C4-2B (cell line): ENCODE data around the gene EEIG1.

Source experiments
- H3K27ac ChIP-seq: fragments of 450-650 bp; 2 replicates; pipeline ENCODE4 v1.5.1; 2017
- ZFX ChIP-seq: fragments of 450-650 bp; IDR thresholded peaks from 2 replicates; pipeline ENCODE4 v1.6.1; 2017
- TF ChIP-seq, protein P1 (sequence below): fragments of 450-650 bp; conservative IDR thresholded peaks from 2 replicates; pipeline ENCODE4 v1.5.1; 2017; ENCODE audit warnings: mild to moderate bottlenecking

The EEIG1 gene

DNA sequence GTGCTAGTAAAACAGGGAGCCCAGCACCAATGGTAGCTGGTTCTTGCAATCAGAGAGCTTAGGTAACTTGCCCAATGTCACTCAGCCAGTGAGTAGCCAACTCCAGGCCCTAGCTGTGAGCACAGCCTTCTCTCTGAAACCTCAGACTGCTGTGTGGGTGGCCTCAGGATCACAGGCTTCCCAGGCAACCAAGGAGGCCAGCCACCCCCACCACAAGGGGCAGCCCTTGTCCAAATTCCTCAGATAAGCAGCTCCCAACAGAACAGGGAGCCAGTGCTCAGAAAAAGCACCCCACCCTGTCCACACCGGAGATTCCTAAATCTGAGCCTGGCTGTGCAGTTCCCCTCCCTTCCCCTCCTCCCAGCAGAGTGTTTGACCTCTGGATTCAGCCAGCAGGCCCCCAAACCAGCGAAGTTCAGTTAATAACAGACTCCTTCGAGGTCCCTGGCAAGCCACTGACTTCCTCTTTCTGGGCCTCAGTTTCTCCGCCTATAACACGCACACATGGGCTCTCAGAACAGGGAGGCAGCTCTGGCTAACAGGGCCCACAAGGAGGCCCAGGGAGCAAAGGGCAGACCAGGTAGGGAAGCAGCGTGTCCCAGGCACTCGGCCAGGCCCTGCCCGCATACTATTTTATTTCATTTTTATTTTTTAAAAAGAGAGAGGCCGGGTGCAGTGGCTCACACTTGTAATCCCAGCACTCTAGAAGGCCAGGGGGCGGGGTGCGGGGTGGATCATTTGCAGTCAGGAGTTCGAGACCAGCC is 2.7 kb downstream of the EEIG1 start:
- peak overlapping the region; percentile 80 for H3K27ac ChIP-seq
- TF ChIP-seq ZFX, result no peak
- TF ChIP-seq, protein P1, sequence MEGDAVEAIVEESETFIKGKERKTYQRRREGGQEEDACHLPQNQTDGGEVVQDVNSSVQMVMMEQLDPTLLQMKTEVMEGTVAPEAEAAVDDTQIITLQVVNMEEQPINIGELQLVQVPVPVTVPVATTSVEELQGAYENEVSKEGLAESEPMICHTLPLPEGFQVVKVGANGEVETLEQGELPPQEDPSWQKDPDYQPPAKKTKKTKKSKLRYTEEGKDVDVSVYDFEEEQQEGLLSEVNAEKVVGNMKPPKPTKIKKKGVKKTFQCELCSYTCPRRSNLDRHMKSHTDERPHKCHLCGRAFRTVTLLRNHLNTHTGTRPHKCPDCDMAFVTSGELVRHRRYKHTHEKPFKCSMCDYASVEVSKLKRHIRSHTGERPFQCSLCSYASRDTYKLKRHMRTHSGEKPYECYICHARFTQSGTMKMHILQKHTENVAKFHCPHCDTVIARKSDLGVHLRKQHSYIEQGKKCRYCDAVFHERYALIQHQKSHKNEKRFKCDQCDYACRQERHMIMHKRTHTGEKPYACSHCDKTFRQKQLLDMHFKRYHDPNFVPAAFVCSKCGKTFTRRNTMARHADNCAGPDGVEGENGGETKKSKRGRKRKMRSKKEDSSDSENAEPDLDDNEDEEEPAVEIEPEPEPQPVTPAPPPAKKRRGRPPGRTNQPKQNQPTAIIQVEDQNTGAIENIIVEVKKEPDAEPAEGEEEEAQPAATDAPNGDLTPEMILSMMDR, result no peak

DNA sequence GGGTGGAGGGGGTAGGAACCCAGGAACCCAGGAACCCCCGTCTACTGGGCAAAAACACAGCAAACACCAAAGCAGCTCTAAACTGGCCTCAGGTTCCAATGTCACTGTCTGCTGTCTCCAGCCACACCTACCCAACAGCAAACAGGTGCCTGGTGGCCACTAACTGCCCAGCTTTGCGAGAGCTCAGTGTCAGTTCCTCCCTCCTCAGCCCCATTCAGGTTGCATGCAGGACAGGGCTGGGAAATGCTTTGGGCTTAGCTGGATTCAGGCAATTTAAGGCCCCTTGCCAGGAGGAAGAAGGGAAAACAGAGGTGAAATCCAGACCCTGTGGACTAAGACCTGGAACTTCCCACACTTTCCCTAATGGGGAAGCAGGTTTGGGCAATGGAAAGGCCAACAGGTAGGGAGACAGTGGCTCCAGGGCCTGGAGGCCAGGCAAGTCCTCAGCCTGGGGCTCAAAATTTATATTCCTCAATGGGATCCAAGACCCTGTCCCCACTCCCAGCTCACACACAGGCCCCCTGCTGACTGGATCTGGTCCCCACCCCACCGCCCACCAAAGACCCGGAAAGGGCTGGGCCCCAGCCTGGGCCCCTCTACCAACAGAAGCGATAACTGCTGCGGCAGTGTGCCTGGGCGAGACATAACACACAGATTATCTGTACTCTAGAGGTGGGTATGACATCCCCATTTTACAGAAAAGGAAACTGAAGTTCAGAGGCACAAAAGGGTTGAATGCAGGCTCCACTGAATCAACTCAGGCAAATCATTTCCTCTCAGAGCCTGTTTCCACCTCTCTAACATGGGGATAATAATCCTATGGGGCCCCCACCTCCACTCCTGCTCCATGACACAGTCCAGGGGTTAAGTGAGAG is 3.5 kb downstream of the EEIG1 start:
- TF ChIP-seq ZFX, result no peak
- TF ChIP-seq, protein P1, result no peak
- H3K27ac ChIP-seq, result peak overlapping the region; percentile 80

DNA sequence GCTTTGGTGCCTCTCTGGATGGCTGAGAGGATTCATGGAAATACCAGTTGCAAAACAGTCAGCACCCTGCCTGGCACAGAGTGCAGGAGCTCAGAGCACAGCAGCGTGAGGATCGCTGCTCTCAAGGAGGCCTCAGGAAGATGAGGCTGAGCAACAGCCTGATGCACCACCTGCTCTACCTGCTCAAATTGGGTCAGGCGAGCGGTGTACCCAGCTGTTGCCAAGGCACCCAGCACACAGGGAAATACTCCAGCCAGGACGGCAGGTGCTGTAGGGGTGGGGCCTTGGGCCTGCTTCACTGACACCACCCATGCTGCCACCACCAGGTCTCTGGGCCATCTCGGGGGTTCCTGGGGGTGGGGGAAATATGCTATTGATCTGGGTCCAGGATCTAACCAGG is 4.3 kb downstream of the EEIG1 start:
- TF ChIP-seq, protein P1, result no peak
- TF ChIP-seq ZFX, result no peak
- peak overlapping the region; percentile 80 for H3K27ac ChIP-seq

DNA sequence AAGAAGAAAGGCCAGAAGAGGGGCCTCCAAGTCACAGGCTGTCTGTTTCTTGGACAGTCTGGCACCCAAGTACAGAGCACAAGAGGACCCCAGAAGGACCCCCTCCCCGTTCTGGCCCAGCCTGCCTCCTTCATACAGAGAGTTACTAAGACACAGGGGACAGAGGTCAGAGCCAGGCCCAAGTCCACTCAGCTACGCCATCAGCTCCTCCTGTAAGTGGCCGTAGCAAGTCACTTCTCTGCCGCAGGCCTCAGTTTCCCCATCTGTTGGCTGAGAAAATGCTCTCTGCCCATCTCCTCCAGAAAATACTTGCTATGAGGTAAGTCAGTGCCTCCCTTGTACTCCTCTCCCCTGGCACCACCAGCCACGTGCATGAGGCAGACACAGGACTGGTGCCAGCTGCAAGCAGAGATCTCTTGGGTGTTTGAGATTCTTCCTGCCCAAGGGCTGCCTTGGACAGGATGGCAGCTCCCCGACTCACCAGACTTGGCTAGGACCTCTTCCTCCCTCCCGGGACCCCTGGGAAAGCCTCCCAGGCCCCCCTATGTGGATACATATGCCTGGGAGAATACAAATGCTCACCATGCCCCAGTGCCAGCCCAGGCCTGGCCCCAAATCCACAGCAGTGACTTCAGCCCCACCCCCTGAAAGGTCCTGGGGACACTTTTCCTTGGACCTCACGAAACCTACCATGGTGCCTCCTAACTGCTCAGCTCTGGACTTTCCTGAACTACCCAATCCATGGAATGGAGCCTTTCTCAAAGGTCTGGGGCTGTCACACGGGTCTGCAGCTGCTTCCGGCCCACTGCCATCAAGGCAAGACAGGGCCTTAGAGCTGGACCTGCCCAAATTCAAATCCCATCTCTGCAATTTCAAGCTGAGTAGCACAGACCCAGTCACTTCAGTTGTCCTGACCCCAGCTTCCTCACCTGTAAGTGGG is 5.1 kb downstream of the EEIG1 start:
- H3K27ac ChIP-seq, result peak overlapping the region; percentile 85
- TF ChIP-seq, protein P1, result no peak
- TF ChIP-seq ZFX, result no peak

DNA sequence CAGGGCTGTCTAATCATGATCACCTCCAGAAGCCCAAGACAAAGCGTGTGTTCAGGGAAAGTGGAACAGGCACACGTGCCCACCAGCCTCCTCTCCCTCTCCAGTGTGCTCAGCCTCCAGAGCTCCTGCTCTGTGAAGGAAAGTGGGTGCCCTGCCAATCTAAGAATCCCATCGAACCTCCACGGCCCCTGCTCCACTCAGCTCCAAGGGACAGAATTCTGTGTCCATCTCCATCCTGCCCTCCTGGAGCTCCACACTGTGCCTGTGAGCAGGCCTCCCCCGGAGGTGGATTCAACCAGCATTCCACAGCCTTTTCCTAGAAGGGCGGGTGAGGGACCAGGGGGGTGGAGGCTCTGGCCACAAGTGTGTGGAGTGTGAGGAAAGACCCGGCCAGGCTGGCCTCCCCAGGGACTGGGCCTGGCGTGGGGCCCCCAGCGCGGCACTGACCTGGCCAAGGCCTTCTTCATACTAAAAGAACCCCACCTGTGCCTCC is 6.0 kb downstream of the EEIG1 start:
- TF ChIP-seq ZFX, result no peak
- TF ChIP-seq, protein P1, result no peak
- H3K27ac ChIP-seq, result peak overlapping the region; percentile 85

DNA sequence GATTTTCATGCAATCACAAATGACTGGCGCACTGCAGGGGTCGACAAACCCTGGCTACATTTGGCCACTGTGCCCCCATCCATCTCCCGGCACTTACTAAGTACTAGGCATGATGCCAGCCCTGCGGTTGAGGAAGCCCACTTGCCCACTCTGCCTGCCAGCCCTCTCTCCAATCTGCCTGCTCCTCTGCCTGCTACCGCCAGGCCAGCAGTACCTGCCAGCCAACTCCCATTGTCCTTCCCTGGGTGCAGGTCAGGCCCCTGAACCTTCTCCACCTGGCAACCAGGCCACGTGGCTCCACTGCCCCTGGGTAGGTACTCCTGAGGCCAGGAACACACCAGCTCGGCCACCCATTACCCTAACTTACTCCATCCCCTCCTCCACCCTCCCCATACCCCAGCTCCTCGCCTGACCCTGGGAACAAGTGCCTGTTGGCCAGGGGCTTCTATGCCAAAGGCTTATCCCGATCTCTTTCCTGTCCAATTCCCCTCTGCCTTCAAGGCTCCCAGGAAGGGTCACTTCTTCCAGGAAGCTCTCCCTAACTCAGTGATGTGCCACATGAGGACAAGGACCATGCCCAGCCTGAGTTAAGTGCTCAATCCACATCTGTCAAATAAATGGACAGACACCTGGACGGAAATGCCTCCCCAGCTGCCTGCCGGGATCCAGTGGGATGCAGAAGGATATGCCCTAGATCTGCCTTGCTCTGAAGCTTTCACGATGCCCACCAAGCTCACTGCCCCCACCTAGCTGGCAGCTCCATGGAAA is 6.6 kb downstream of the EEIG1 start:
- TF ChIP-seq, protein P1, result no peak
- no peak for TF ChIP-seq ZFX
- peak overlapping the region; percentile 85 for H3K27ac ChIP-seq
